Measurements from ENCODE around the gene SMIM44. TPM values are rescaled to one million over a fixed set of nuclear protein-coding genes. Genes with fewer than 3 reads are reported as not detected.

SMIM44 gene
- total and polyA plus RNA-seq, 2 donors (not counting 1 experiment from before 2014, with no cell fraction given) = not detected

GRCh38 chr19:3474614-3475013 lies 8.6 kb downstream of the SMIM44 start:
- Histone ChIP-seq H3K4me1 (ENCODE audit: control insufficient read depth in 2 of 2, insufficient read depth in 2 of 2, low read length in 2 of 2) (peaks cover 8 to 14% of the 10 kb centered on the region in 2 donors), H3K9ac (ENCODE audit: low read length) (no peak overlapping the region), H3K4me2 (replicated peaks; ENCODE audit: low read depth, low read length, poor library complexity, severe bottlenecking) (no peak overlapping the region), H4K20me1 (ENCODE audit: control insufficient read depth, insufficient read depth, low read length, poor library complexity, severe bottlenecking) (no peaks in the 10 kb centered on the region), H3K9me3 (ENCODE audit: control extremely low read depth in 1 of 3, control insufficient read depth in 2 of 3, insufficient read depth in 1 of 3, low read length in 2 of 3) (peaks cover 0 to 8% (median 0%) of the 10 kb centered on the region in 3 donors), H3K79me2 (ENCODE audit: control insufficient read depth, insufficient read depth, low read length) (no peaks in the 10 kb centered on the region), H3K36me3 (replicated peaks in 1 of 2; ENCODE audit: control extremely low read depth in 1 of 2, control insufficient read depth in 1 of 2, extremely low read depth in 1 of 2, insufficient read depth in 2 of 2, low read length in 1 of 2) (no peaks in the 10 kb centered on the region), H3K4me3 (ENCODE audit: control extremely low read depth in 1 of 5, extremely low read depth in 1 of 5, insufficient read depth in 1 of 5, low read depth in 2 of 5, low read length in 4 of 5) (no peak overlapping the region), H3K27me3 (replicated peaks in 1 of 4; ENCODE audit: control extremely low read depth in 1 of 4, control insufficient read depth in 3 of 4, insufficient read depth in 4 of 4, low read length in 3 of 4) (peaks cover 0 to 9% (median 0%) of the 10 kb centered on the region in 4 experiments), H3K27ac (ENCODE audit: low read length in 2 of 2) (no peak overlapping the region), H2AFZ (ENCODE audit: insufficient read depth, low read depth, low read length, poor library complexity, severe bottlenecking) (no peak overlapping the region)
- ChIA-PET CTCF (interaction anchor here (2.1 kb wide), 1 partner anchor 170 kb away, joined by 10 read pairs; no protein-coding TSS in a partner anchor), POLR2A (no interaction called here)
- Mint-ChIP-seq H3K9me3 (ENCODE audit: insufficient read depth) (no peaks in the 10 kb centered on the region), H3K4me1 (peaks cover 14% of the 10 kb centered on the region), H3K27me3 (peaks cover 9% of the 10 kb centered on the region), H3K27ac (no peak overlapping the region), H3K4me3 (no peak overlapping the region)
- ATAC-seq (ENCODE audit: low read depth) (no peak), DNase-seq (no peak)
- WGBS (ENCODE audit: insufficient coverage) = 88% methylated on average over 2 of the region's 2 CpGs
- intact Hi-C loops (cut with micrococcal nuclease) = no loop called here
- TF ChIP-seq EZH2 (IDR thresholded peaks at IDR 0.05; ENCODE audit: borderline replicate concordance, insufficient read depth, low read depth, low read length, poor library complexity, severe bottlenecking) = no peak
- no peak for TF ChIP-seq CTCF (IDR thresholded peaks at IDR 0.05)

DNA sequence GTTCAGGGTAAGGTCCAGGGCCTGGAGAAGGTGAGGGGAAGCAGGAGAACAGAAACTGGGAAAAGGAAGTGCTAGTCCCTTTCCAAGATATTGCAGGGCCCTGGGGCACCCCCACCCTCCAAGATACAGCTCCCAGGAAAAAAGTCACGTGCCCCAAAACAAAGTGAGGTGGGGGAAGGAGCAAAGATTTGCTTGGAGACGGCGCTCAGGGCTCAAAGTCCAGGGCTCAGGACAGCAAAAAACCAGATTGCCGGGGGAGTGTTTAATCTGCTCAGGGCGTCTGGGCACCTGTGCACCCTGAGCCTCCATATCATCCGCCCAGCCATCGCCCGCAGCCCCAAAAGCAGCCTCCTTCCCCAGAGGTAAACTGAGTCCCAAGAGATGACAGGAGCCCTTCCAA lies 9.2 kb downstream of the SMIM44 start:
- no peak overlapping the region for H2AFZ ChIP-seq (ENCODE audit: insufficient read depth, low read depth, low read length, poor library complexity, severe bottlenecking)
- H3K9me3 Mint-ChIP-seq (ENCODE audit: insufficient read depth) = no peaks in the 10 kb centered on the region
- DNase-seq (no peak), ATAC-seq (ENCODE audit: low read depth) (no peak)
- intact Hi-C loops (cut with micrococcal nuclease) = no loop called here
- POLR2A ChIA-PET = no interaction called here
- peaks cover 3 to 8% of the 10 kb centered on the region in 2 donors for H3K4me1 ChIP-seq (ENCODE audit: control insufficient read depth in 2 of 2, insufficient read depth in 2 of 2, low read length in 2 of 2)
- no peaks in the 10 kb centered on the region for H4K20me1 ChIP-seq (ENCODE audit: control insufficient read depth, insufficient read depth, low read length, poor library complexity, severe bottlenecking)
- TF ChIP-seq CTCF (IDR thresholded peaks at IDR 0.05) (no peak), EZH2 (IDR thresholded peaks at IDR 0.05; ENCODE audit: borderline replicate concordance, insufficient read depth, low read depth, low read length, poor library complexity, severe bottlenecking) (no peak)
- H3K27me3 Mint-ChIP-seq = peaks cover 9% of the 10 kb centered on the region
- no peak overlapping the region for H3K27ac ChIP-seq (ENCODE audit: low read length in 2 of 2)
- no peak overlapping the region for H3K27ac Mint-ChIP-seq
- H3K9me3 ChIP-seq (ENCODE audit: control extremely low read depth in 1 of 3, control insufficient read depth in 2 of 3, insufficient read depth in 1 of 3, low read length in 2 of 3) = peaks cover 0 to 2% (median 0%) of the 10 kb centered on the region in 3 donors
- H3K4me1 Mint-ChIP-seq = peaks cover 10% of the 10 kb centered on the region
- H3K79me2 ChIP-seq (ENCODE audit: control insufficient read depth, insufficient read depth, low read length) = no peaks in the 10 kb centered on the region
- no peak overlapping the region for H3K4me3 Mint-ChIP-seq
- WGBS (ENCODE audit: insufficient coverage) = 98% methylated on average over 8 of the region's 8 CpGs
- no peak overlapping the region for H3K4me2 ChIP-seq (replicated peaks; ENCODE audit: low read depth, low read length, poor library complexity, severe bottlenecking)
- CTCF ChIA-PET = interaction anchor here (2.1 to 2.4 kb wide), 2 partner anchors 146 to 169 kb away, joined by 10 to 17 read pairs; no protein-coding TSS in a partner anchor
- H3K4me3 ChIP-seq (ENCODE audit: control extremely low read depth in 1 of 5, extremely low read depth in 1 of 5, insufficient read depth in 1 of 5, low read depth in 2 of 5, low read length in 4 of 5) = no peak overlapping the region
- H3K27me3 ChIP-seq (replicated peaks in 1 of 4; ENCODE audit: control extremely low read depth in 1 of 4, control insufficient read depth in 3 of 4, insufficient read depth in 4 of 4, low read length in 3 of 4) = peaks cover 0 to 9% (median 0%) of the 10 kb centered on the region in 4 experiments
- H3K36me3 ChIP-seq (replicated peaks in 1 of 2; ENCODE audit: control extremely low read depth in 1 of 2, control insufficient read depth in 1 of 2, extremely low read depth in 1 of 2, insufficient read depth in 2 of 2, low read length in 1 of 2) = no peaks in the 10 kb centered on the region
- H3K9ac ChIP-seq (ENCODE audit: low read length) = no peak overlapping the region

Data from B cell (primary cell).